H9 (cell line): Measurements from ENCODE around the gene DBN1. TPM values are rescaled to one million over a fixed set of nuclear protein-coding genes. Genes with fewer than 3 reads are reported as not detected.

Experiments
- DNase-seq: peaks from one replicate; pipeline ENCODE4 v3.0.0-alpha.2; 2017
- H2AFZ ChIP-seq: one replicate; pipeline ENCODE4 v1.6.1; 2013; ENCODE audit warnings: mild to moderate bottlenecking, low read length, control low read depth, moderate library complexity
- H2AK5ac ChIP-seq: 2 replicates; pipeline ENCODE4 v1.6.1; 2013; ENCODE audit warnings: low read length, control low read depth, mixed read lengths; ENCODE audit not compliant: insufficient read length
- H2BK120ac ChIP-seq: one replicate; pipeline ENCODE4 v1.6.1; 2013; ENCODE audit warnings: low read depth, mild to moderate bottlenecking, low read length, control low read depth, inconsistent platforms; ENCODE audit not compliant: poor library complexity, severe bottlenecking
- H2BK12ac ChIP-seq: 2 replicates; pipeline ENCODE4 v1.6.1; 2013; ENCODE audit warnings: low read length, control low read depth, mixed read lengths, low read depth; ENCODE audit not compliant: insufficient read length
- H2BK15ac ChIP-seq: 2 replicates; pipeline ENCODE4 v1.6.1; 2013; ENCODE audit warnings: low read depth, low read length, control low read depth
- H2BK20ac ChIP-seq: one replicate; pipeline ENCODE4 v1.6.1; 2013; ENCODE audit warnings: low read depth, mild to moderate bottlenecking, low read length, control low read depth, inconsistent platforms; ENCODE audit not compliant: poor library complexity, severe bottlenecking
- H2BK5ac ChIP-seq: 2 replicates; pipeline ENCODE4 v1.6.1; 2013; ENCODE audit warnings: low read length, control low read depth, mixed read lengths; ENCODE audit not compliant: insufficient read length
- H3K14ac ChIP-seq: 2 replicates; pipeline ENCODE4 v1.6.1; 2013; ENCODE audit warnings: low read length, control low read depth; ENCODE audit not compliant: insufficient read depth
- H3K18ac ChIP-seq: 2 replicates; pipeline ENCODE4 v1.6.1; 2013; ENCODE audit warnings: low read depth, mild to moderate bottlenecking, mixed read lengths, low read length, control low read depth; ENCODE audit not compliant: insufficient read length
- H3K23ac ChIP-seq: 2 replicates; pipeline ENCODE4 v1.6.1; 2013; ENCODE audit warnings: low read length, control low read depth, mixed read lengths, low read depth; ENCODE audit not compliant: insufficient read length
- H3K23me2 ChIP-seq: 2 replicates; pipeline ENCODE4 v1.6.1; 2013; ENCODE audit warnings: low read depth, mild to moderate bottlenecking, mixed read lengths, low read length, control low read depth; ENCODE audit not compliant: insufficient read length, poor library complexity, severe bottlenecking
- H3K27ac ChIP-seq: 2 replicates; pipeline ENCODE4 v1.5.1; 2013; ENCODE audit warnings: low read length, control low read depth, mixed read lengths, low read depth; ENCODE audit not compliant: insufficient read length
- H3K27me3 ChIP-seq: 2 replicates; pipeline ENCODE4 v1.6.1; 2013; ENCODE audit warnings: low read length, control low read depth, inconsistent platforms; ENCODE audit not compliant: insufficient read depth
- H3K4ac ChIP-seq: 2 replicates; pipeline ENCODE4 v1.6.1; 2013; ENCODE audit warnings: low read depth, mild to moderate bottlenecking, control low read depth, inconsistent platforms, low read length, moderate library complexity
- H3K4me1 ChIP-seq: 2 replicates; pipeline ENCODE4 v1.6.1; 2013; ENCODE audit warnings: low read length, control low read depth, inconsistent platforms; ENCODE audit not compliant: insufficient read depth
- H3K4me2 ChIP-seq: 2 replicates; pipeline ENCODE4 v1.6.1; 2013; ENCODE audit warnings: low read length, control low read depth, mixed read lengths; ENCODE audit not compliant: insufficient read length, insufficient read depth
- H3K56ac ChIP-seq: 2 replicates; pipeline ENCODE4 v1.6.1; 2013; ENCODE audit warnings: low read depth, mild to moderate bottlenecking, mixed read lengths, low read length, control low read depth; ENCODE audit not compliant: insufficient read length
- H3K79me1 ChIP-seq: 2 replicates; pipeline ENCODE4 v1.6.1; 2013; ENCODE audit warnings: low read depth, mild to moderate bottlenecking, moderate library complexity, low read length, control low read depth, inconsistent platforms; ENCODE audit not compliant: insufficient read depth, poor library complexity, severe bottlenecking
- H3K79me2 ChIP-seq: 2 replicates; pipeline ENCODE4 v1.6.1; 2013; ENCODE audit warnings: low read length, control low read depth, inconsistent platforms; ENCODE audit not compliant: insufficient read depth
- H3K9ac ChIP-seq: 2 replicates; pipeline ENCODE4 v1.6.1; 2013; ENCODE audit warnings: low read length, control low read depth, mixed read lengths; ENCODE audit not compliant: insufficient read length; ENCODE audit errors: extremely low read depth
- H3K9me3 ChIP-seq: one replicate; pipeline ENCODE4 v1.6.1; 2013; ENCODE audit warnings: low read depth, low read length, inconsistent platforms; ENCODE audit not compliant: control insufficient read depth
- H3T11ph ChIP-seq: one replicate; pipeline ENCODE4 v1.6.1; 2013; ENCODE audit warnings: mild to moderate bottlenecking, low read length, control low read depth, inconsistent platforms
- H4K20me1 ChIP-seq: one replicate; pipeline ENCODE4 v1.6.1; 2013; ENCODE audit not compliant: control insufficient read depth, insufficient read length, insufficient read depth
- H4K5ac ChIP-seq: 2 replicates; pipeline ENCODE4 v1.6.1; 2013; ENCODE audit warnings: low read depth, mild to moderate bottlenecking, mixed read lengths, low read length, control low read depth; ENCODE audit not compliant: insufficient read length
- H4K8ac ChIP-seq: replicated peaks from 2 replicates; pipeline ENCODE4 v1.6.1; 2013; ENCODE audit warnings: low read length, control low read depth, mixed read lengths, low read depth; ENCODE audit not compliant: insufficient read length
- H4K91ac ChIP-seq: 2 replicates; pipeline ENCODE4 v1.6.1; 2013; ENCODE audit warnings: low read depth, mild to moderate bottlenecking, moderate library complexity, mixed read lengths, low read length, control low read depth; ENCODE audit not compliant: insufficient read length
- H3K27ac Mint-ChIP-seq, 3 experiments: 2 replicates in 2 of 3; 3 replicates in 1 of 3; pipeline ENCODE4 v1.8.0; 2020 to 2021; ENCODE audit warnings: mixed read lengths in 3 of 3, mild to moderate bottlenecking in 1 of 3, moderate library complexity in 1 of 3
- H3K27me3 Mint-ChIP-seq: 2 replicates; pipeline ENCODE4 v1.8.0; 2021; ENCODE audit warnings: low read depth, mild to moderate bottlenecking, moderate library complexity, mixed read lengths
- H3K36me3 Mint-ChIP-seq, 3 experiments: 2 replicates in 2 of 3; 3 replicates in 1 of 3; pipeline ENCODE4 v1.8.0; 2020 to 2021; ENCODE audit warnings: low read depth in 3 of 3, mixed read lengths in 3 of 3; ENCODE audit not compliant: insufficient read depth in 1 of 3
- H3K4me1 Mint-ChIP-seq, 2 experiments: 2 replicates each; pipeline ENCODE4 v1.8.0; 2020; ENCODE audit warnings: mixed read lengths in 2 of 2
- H3K4me3 Mint-ChIP-seq, 2 experiments: 2 replicates in 1 of 2; 3 replicates in 1 of 2; pipeline ENCODE4 v1.8.0; 2020 to 2021; ENCODE audit warnings: mild to moderate bottlenecking in 2 of 2, mixed read lengths in 2 of 2, moderate library complexity in 1 of 2
- H3K9me3 Mint-ChIP-seq, 2 experiments: 2 replicates in 1 of 2; 3 replicates in 1 of 2; pipeline ENCODE4 v1.8.0; 2020; ENCODE audit warnings: mild to moderate bottlenecking in 2 of 2, mixed read lengths in 2 of 2, moderate library complexity in 1 of 2
- WGBS: extraction: QIAGEN DNeasy Blood & Tissue Kit; methylation state at CpG from one replicate; pipeline ENCODE4 v1.1.7; 2013; ENCODE audit warnings: missing lambda C conversion rate, low lambda C conversion rate, mixed read lengths; ENCODE audit not compliant: insufficient read length; ENCODE audit errors: extremely low coverage; 5-methylcytosine and 5-hydroxymethylcytosine counted together
- total RNA-seq: library from RNA; stranded (reverse); gene quantifications from 2 replicates; pipeline ENCODE4 v1.2.1, GENCODE V29; 2021
- TF ChIP-seq, protein P1 (sequence below): fragments of 200-600 bp; sonication (generic); conservative IDR thresholded peaks from 3 replicates; pipeline ENCODE4 v1.8.0; 2021; ENCODE audit warnings: antibody characterized with exemption, mild to moderate bottlenecking

The DBN1 gene
- total RNA-seq, 1 experiment from 2014 or later = 340 TPM

GRCh38 chr5:177501874-177502678 lies 28.6 kb upstream of the DBN1 start:
- H2AFZ ChIP-seq = no peak overlapping the region
- Mint-ChIP-seq H3K36me3 (peaks cover 2 to 6% (median 3%) of the 10 kb centered on the region in 3 experiments; a peak in 6 of 7 replicates), H3K9me3 (no peaks in the 10 kb centered on the region), H3K4me3 (no peak overlapping the region), H3K4me1 (peaks cover 21 to 31% of the 10 kb centered on the region in 2 experiments), H3K27me3 (peaks cover 29% of the 10 kb centered on the region), H3K27ac (peak overlapping the region in 1 of 3 experiments; percentile 15; a peak in 2 of 7 replicates)
- no peak overlapping the region for H4K5ac ChIP-seq
- H3K27ac ChIP-seq = no peak overlapping the region
- H4K8ac ChIP-seq = no peak overlapping the region
- TF ChIP-seq, protein P1, sequence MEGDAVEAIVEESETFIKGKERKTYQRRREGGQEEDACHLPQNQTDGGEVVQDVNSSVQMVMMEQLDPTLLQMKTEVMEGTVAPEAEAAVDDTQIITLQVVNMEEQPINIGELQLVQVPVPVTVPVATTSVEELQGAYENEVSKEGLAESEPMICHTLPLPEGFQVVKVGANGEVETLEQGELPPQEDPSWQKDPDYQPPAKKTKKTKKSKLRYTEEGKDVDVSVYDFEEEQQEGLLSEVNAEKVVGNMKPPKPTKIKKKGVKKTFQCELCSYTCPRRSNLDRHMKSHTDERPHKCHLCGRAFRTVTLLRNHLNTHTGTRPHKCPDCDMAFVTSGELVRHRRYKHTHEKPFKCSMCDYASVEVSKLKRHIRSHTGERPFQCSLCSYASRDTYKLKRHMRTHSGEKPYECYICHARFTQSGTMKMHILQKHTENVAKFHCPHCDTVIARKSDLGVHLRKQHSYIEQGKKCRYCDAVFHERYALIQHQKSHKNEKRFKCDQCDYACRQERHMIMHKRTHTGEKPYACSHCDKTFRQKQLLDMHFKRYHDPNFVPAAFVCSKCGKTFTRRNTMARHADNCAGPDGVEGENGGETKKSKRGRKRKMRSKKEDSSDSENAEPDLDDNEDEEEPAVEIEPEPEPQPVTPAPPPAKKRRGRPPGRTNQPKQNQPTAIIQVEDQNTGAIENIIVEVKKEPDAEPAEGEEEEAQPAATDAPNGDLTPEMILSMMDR = no peak
- no peak overlapping the region for H2BK120ac ChIP-seq
- no peak overlapping the region for H3K4ac ChIP-seq
- H3K9me3 ChIP-seq = no peaks in the 10 kb centered on the region
- no peak overlapping the region for H3K4me2 ChIP-seq
- no peaks in the 10 kb centered on the region for H3K23me2 ChIP-seq
- H2AK5ac ChIP-seq = no peak overlapping the region
- WGBS = no CpG with 5 or more reads among the region's 9 CpGs
- H3K23ac ChIP-seq = no peak overlapping the region
- no peak overlapping the region for H2BK5ac ChIP-seq
- H3K27me3 ChIP-seq = no peaks in the 10 kb centered on the region; the same call in 1 of the 2 replicates
- no peak overlapping the region for H3T11ph ChIP-seq
- no peak for DNase-seq
- H2BK15ac ChIP-seq = no peak overlapping the region
- no peak overlapping the region for H3K56ac ChIP-seq
- H3K79me2 ChIP-seq = no peaks in the 10 kb centered on the region
- H3K14ac ChIP-seq = 0 out of 2 replicates have a peak overlapping the region, but pooled peaks have one; percentile 16
- H4K91ac ChIP-seq = no peak overlapping the region
- H3K79me1 ChIP-seq = no peaks in the 10 kb centered on the region
- no peak overlapping the region for H2BK12ac ChIP-seq
- H2BK20ac ChIP-seq = no peak overlapping the region
- H3K9ac ChIP-seq = no peak overlapping the region
- H3K4me1 ChIP-seq = no peaks in the 10 kb centered on the region; the same call in 1 of the 2 replicates
- H4K20me1 ChIP-seq = no peaks in the 10 kb centered on the region
- H3K18ac ChIP-seq = no peak overlapping the region
